SK-N-DZ (cell line): ENCODE measurements around the gene ATP13A2.
"Not testable (repeated sequence)": the region's sequence is repeated elsewhere in the genome, so short reads cannot be mapped to it uniquely, and the experiment has no call there.

Experiments used
- DNase-seq: peaks from one replicate; pipeline ENCODE4 v3.0.0-alpha.2; 2015; ENCODE audit warnings: low spot score

The ATP13A2 gene

DNA sequence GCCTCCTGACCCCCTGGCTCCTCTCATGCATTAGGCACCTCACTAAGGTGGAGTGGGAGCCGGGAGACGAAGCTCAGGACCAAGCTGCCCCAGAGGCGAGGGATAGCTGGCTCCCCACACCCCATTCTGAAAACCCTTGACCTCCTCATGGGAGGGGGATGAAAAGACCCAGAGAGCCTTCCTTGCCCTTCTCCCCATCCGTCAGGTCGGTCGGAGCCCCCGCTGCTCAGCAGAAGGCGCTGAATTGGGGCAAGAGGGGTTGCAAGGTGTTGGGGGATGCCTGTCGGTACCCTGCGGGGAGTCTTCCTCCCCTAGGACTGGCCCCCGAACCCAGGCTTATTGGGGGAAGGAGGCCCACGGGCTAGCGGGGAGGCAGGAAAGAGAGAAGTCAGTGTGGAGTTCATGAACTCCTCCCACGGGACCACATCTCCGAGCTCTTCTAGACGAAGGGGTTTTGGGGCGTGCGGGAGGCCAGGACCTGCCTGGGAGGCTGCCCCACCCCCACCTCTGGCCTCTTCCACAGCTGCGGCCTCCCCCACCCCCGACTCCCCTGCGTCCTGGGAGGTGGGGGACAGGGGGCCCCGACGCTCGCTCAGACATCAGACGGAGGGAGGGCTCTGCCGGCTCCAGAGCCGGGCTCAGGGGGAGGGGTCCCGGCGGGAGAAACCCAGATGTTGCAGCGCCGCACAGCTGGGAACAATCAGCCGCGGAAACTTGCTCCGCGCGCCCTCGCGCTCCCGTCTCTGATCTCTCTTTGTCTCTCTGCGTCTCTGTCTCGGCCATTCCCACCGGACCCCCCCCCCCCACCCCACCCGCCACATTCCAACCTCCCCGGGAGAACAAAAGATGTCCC is 32.0 kb downstream of the ATP13A2 start:
- no peak for DNase-seq

DNA sequence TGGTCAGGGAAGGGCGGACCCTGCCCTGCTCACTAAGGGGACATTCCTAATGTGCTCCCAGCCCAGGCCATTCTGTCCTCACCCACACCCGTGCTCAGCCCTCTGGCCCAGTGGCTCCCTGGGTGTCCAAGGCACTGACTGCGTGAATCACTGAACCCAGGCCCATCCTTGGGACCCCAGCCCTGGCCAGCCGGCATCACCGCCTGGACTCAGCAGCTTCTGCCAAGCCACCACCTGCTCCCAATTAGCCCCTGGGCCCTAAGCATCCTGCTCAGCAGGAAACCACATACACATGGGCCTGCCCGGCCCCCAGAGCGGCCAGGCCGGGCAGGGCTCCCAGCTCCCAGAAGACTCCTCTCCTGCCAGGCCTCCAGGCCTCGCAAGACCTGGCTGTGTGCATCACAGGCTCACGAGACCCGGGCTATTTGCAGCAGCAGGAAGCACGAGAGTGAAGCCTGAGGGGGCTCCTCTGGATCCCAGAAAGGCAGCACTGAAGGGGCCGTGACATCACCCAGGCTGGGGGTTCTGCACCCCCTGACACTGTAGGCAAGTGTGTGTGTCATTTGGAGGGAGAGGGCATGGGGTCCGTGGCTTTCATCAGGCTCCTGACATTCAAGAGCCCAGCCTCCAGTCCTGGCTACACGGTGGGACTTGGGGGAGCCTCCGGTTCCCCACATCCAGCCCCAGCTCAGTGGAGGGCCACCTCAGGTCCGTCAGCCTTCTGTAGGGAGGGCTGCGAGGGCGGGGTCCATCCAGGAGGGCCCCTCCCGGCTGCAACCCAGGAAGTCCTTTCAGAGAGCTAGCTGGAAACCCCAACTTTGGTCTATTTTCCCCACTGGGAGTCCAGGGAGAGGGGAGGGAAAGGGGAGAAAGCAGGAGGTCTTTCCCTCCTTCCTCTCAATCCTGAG is 32.9 kb downstream of the ATP13A2 start:
- peak; percentile 66 for DNase-seq

DNA sequence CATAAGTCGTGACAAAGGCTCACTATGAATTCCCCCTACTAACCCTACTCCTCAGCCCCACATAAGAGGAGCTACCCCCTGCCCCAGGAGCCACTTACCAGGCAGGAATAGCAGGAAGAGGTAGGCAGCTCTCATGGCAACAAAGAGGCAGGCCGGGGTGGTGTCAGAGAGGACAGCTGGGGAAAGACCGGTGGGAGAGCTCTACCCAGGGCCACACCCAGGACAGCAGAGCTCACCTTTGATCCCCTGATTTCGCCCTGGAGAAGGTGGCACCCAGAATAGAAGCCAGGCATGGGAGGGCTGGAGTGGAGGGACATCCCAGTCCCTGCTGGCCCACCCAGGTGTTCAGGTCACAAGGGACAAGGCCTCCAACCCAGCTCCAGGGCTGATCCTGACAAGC is 33.6 kb downstream of the ATP13A2 start:
- DNase-seq, result no peak

DNA sequence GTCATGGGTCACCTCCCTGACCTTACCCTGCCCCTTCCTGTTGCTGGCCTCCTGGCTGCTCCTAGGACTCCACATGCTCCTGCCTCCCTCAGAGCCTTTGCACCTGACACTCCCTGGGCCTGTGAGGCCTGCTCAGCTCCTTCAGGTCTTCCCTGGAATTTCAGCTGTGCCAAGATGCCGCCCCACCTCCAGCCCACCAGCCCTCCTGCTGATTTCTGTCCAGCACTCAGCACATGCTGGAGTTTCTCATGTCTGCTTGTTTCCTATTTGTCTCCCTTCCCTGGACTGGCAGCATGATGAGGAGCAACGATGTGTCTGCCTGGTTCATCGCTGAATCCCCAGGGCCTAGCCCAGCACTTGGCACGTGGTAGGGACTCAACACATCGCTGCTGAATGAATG is 34.4 kb downstream of the ATP13A2 start:
- no peak for DNase-seq

DNA sequence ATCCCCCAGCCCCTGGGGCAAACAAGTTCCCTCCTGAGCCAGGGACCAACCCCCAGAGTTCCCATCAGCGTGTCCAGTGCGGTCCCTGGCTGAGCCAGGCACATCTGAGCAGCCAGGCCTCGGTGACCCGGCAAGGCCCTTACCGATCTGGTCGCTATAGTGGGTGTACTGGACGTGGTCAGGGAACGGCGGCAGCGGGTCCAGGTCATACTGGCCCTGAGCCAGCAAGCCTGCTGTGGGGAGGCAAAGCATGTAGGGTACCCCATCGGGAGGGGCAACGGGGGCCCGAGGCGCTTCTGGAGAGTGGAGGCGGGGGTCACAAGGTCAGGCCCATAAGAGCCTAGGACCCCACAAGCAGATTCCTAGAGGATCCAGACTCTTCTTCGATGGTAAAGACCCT is 34.8 kb downstream of the ATP13A2 start:
- DNase-seq, result no peak

DNA sequence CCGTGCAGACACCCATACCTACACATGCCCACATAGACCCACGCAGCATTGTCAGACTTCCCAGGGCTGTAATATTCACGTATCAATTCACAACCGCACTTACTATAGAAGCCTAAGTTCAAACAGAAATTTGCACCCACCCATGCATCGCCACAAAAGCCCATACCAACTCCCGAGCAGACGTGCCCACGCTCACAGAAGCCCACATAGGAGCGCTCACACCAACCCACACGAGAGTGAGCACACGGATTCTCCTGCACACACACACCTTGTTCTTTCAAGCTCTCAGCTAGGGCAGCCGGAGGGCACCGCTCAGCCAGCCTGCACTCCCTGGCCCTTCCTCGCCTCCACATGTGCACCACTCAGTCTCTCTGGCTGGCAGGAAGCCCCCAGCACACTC is 35.9 kb downstream of the ATP13A2 start:
- DNase-seq, result no peak

DNA sequence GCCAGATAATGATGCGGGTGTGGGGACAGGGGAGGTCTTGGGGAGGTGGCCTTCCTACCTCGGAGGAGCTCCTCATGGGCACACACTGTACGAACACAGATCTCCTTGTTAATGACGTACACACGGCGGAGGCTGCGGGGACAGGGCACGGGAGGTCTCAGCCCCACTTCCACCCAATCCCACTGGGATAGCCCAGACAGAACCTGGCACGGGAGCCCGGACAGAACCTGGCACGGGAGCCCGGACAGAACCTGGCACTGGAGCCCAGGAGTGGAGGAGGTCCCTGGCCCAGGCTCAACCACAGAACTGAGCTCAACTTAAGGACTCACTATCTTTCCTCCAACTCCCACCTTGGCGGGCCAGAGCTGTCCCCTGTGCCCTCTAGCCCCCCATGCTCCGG is 36.5 kb downstream of the ATP13A2 start:
- no peak for DNase-seq

DNA sequence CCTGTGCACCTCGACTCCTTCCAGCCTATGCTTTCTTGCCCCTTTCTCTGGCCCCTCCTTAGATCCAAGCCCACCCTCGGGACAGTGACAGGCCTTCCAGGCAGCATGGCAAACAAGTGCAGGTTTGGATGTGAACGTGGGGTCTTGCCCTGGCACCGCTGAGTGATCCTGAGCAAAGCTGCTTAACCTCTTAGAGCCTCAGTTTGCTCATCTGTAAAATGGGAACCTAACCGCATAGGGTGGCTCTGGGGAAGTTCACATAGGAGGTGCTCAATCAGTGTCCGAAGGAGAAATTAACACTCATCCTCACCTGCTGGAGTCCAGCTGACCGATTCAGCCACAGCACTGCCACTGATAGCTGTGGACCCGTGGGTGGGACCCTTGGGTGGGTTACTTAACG is 38.5 kb downstream of the ATP13A2 start:
- no peak for DNase-seq

DNA sequence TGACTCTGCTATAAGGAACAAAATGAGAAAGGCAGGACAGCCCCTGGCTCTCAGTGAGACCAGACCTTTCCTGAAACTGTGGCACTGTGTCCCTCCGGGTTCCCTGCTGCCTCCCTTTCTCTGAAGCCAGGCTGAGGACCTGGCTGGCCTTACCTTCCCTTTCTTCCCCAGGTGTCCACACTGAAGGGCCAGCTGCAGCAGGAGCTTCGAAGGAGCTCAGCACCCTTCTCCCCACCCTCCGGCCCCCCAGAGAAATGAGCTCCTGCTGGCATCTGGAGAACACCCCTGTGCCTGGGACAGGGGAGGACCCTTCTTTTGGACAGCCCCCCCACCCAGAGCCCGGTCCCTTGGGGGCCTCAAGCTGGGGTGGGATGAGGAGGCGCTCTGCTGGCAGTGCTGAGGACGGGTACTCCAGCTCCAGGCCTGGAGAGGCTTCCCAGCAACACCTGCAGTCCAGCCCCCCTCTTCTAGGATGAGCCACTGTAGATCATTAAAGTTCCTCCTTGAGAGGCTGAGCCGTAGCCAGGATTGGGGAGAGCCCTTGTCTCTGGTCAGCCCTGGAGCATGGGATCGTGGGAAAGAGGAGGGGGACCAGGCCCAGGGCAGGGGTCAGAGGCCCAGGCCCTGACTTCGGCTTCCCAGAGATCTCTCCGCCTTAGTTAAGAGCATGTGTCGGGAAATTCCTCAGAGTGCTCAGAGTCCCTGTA is 39.4 kb downstream of the ATP13A2 start:
- DNase-seq, result no peak

DNA sequence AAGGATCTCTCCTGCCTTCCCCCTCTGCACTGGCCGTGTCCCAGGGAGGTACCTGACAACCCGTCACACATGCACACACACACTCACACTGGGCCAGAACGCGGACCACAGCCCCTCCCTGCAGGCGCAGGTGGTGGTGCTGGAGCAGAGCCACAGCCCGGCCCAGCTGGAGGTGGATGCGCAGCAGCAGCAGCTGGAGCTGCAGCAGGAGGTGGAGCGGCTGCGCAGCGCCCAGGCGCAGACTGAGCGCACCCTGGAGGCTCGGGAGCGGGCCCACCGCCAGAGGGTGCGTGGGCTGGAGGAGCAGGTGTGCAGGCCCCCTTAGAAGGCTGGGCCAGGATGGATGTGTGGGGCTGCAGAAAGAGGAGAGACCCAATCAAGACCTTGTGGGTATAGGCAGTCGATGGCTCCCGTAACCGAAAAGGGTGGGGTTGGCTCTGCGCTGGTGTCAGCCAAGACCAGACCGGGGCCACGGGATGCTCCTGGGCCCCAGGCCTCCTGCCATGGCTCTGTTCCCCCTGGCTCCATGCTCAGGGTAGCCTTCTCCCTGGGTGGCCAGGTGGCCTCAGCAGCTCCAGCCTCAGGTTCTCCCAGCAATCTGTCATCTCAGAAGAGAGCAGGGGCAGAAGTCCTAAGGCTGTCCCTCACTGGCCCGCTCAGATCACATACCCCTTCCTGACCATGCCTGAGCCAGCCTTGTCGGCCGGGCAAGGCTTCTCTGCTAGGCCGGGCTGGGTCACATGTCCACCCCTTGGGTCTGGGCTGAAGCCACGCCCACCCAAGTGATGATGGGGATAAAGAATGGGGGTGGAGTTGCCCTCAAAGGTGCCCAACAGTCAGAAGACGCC is 40.2 kb downstream of the ATP13A2 start:
- DNase-seq, result peak; percentile 42

DNA sequence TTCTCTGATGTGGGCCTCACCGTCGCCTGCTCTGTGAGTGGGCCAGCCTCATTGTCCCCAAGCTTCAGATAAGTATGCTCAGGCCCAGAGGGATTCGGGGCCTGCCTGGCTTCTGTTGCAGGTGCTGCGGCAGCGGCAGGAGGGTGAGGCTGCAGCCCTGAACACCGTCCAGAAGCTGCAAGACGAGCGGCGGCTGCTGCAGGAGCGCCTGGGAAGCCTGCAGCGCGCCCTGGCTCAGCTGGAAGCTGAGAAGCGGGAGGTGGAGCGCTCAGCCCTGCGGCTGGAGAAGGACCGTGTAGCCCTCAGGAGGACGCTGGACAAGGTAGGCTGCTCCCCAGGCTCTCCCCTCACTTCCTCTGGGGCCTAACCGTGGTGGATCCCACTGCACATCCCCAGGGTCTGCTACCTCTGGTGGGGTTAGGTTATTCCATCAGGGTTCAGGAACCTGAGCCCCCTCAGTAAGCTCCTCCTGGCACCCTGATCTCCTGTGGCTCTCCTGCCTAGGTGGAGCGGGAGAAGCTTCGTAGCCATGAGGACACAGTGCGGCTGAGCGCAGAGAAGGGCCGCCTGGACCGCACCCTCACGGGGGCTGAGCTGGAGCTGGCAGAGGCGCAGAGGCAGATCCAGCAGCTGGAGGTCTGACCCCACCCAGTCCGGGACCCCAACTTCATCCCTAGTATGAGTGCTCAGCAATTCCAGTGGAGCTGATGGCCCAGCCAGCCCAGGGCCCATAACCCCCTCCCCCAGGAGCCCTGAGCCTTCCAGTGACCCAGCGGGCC is 41.4 kb downstream of the ATP13A2 start:
- DNase-seq, result no peak

DNA sequence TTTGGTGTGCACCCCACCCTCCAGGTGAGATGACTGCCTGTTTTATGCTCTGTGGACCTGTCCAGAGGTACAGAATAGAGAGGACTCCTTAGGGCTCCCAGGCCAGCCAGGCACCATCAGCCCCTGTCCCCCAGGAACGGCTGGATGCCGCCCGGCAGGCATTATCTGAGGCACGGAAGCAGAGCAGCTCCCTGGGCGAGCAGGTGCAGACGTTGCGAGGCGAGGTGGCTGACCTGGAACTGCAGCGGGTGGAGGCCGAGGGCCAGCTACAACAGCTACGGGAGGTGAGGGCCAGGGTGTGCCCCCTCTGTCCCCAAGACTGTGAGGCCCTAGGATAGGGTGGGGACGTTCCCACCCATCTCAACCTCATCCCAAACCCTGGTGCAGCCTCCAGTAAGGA is 42.1 kb downstream of the ATP13A2 start:
- no peak for DNase-seq

DNA sequence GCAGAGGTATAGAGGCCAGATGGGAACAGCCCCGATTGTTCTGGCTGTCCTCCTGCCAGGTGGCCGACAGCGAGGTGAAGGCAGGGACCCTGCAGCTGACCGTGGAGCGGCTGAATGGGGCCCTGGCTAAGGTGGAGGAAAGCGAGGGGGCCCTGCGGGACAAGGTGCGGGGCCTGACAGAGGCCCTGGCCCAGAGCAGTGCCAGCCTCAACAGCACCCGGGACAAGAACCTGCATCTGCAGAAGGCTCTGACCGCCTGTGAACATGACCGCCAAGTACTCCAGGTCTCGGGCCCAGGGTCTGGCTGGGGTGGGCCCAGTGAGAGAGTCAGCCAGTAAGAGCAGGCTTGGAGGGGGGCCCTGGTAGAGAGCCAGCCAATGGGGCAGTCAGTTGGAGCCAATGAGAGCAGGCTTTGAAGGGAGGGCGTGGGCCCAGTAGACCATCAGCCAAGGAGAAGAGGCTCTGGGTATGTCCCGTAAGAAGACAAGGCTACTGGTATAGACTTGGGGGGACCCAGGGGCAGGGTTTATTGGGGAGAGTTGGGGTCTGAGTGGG is 42.6 kb downstream of the ATP13A2 start:
- no peak for DNase-seq

DNA sequence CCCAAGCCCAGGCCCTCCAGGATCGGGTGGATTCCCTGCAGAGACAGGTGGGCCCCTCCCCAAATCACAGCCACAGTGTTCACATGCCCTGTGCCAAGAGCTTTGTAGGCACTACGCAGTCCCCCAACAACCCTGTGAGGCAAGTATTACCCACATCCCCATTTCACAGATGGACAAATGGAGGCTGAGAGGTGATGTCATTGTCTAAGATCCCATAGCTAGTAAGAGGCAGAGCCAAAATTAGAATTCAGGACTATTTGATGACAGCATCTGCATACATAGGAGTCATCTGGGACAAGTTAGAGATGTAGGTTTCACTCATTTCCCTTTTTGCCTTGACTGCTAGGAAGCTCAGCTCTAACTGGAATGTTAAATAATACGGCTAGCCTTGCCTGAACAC is 43.4 kb downstream of the ATP13A2 start:
- DNase-seq, result no peak

DNA sequence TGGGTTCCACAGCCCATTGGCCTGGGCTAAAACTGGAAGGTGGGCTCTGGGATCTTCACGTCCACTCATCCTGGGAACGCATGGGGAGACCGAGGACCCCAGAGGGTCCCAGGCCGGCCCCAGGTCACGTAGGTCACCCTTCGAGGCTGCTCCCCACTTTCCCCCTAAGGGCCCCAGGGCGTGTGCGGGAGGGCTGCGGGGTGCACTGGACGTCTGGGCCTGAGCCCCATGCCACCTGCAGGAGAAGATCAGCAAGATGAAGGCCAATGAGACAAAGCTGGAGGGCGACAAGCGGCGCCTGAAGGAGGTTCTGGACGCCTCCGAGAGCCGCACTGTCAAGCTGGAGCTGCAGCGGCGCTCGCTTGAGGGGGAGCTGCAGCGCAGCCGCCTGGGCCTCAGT is 43.8 kb downstream of the ATP13A2 start:
- no peak for DNase-seq

DNA sequence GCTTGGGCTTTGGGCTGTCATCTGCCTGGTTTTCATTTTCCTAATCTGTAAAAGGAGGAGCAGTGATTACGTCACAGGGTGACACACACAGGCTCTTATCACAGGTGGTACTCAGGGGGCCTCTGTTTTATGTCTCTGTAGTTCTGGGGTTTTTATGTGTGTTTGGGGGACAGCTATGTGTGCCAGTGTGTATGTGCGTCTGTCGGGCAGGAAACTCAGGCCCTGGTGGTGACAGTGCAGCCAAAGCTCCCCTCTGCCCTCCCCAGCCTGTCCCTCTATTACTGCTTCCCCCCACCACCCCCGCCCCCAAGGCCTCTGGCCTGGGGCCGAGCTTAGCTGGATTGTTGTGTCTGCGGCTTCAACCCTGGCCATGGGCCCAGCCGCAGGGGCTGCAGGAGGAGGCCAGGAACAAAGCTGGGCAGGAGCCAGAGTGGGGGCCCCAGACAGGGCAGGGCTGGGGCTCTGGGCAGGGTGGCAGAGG is 44.6 kb downstream of the ATP13A2 start:
- no peak for DNase-seq

DNA sequence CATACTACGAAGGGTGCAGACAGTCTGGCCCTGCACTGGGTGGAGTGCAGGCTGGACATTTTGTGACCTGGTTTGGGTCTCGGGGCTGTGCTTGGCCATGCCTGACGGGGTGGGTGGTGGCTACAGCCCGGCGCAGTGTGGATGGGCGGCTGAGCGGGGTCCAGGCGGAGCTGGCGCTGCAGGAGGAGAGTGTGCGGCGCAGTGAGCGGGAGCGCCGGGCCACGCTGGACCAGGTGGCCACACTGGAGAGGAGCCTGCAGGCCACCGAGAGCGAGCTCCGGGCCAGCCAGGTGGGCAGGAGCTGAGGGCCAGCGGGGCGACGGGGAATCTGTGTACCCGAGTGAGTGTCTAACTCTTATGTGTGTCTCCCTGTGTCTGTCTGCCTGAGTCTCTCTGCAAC is 45.4 kb downstream of the ATP13A2 start:
- no peak for DNase-seq

DNA sequence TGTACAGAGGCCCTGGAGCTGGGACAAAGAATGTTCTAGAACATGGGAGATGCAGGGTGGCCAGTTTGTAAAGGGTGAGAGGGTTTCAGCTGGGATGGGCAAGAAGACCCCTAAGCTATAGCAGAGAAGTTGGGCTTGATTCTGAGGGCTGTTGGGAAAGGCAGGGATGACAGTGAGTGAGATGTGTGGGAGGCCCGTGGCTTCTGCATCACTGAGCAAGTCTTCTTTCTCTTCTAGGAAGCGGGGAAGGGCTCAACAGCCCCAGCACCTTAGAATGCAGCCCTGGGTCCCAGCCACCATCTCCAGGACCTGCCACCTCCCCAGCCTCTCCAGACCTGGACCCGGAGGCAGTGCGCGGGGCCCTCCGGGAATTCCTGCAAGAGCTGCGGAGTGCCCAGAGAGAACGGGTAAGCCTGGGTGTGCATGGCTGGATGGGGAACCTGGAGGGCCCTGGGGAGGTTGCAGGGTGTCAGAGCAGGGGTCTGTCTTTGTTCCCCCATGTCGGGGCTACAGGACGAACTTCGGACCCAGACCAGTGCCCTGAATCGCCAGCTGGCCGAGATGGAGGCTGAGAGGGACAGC is 46.2 kb downstream of the ATP13A2 start:
- no peak for DNase-seq

DNA sequence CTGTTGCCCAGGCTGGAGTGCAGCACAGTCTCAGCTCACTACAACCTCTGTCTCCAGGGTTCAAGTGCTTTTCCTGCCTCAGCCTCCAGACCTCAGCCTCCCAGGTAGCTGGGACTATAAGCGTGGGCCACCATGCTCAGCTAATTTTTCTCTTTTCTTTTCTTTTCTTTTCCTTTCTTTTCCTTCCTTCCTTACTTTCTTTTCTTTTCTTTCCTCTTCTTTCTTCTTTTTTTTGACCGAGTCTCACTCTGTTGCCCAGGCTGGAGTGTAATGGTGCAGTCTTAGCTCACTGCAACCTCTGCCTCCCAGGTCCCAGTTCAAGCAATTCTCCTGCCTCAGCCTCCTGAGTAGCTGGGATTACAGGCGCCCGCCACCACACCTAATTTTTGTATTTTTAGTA is 47.6 kb downstream of the ATP13A2 start:
- not testable (repeated sequence) for DNase-seq
